Nucleus accumbens (tissue), 56 donors: ENCODE data around the gene MEAF6.

Experiments
- DNase-seq, 56 donors: peaks; one replicate each; lab custom pipeline; 2025; lab: John Stamatoyannopoulos, UW

The MEAF6 gene

GRCh38 chr1:37474697-37475379 lies 39.7 kb downstream of the MEAF6 start:
- peak in 3 of 56 donors; percentile 37 to 76 (median 64) for DNase-seq

GRCh38 chr1:37474046-37474696 lies 40.4 kb downstream of the MEAF6 start, which contains the start of gene ZC3H12A:
ZC3H12A (plus strand) TSS chr1:37474580; CDS start chr1:37475497, 917 bp downstream.
- peak in 48 of 56 donors; percentile 16 to 92 (median 67) for DNase-seq

GRCh38 chr1:37473431-37474045 lies 41.0 kb downstream of the MEAF6 start:
- DNase-seq, result no peak

DNA sequence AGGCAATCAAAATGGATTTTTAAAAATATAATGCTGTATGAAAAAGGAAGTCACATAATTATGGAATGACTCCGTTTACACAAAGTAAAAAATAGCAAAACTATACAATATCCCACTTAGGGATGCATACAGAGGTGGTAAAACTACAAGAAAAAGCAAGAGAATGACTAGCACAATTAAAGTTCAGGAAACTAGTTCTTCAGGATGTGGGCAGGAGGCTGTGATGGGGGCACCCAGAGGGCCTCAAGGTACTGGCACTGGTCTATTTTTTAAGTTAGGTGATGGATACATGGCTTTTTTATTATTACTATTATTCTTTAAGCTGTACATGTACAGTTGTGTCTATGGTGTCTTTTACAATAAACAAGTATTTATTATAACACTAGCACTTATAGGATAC lies 41.6 kb downstream of the MEAF6 start:
- no peak for DNase-seq

DNA sequence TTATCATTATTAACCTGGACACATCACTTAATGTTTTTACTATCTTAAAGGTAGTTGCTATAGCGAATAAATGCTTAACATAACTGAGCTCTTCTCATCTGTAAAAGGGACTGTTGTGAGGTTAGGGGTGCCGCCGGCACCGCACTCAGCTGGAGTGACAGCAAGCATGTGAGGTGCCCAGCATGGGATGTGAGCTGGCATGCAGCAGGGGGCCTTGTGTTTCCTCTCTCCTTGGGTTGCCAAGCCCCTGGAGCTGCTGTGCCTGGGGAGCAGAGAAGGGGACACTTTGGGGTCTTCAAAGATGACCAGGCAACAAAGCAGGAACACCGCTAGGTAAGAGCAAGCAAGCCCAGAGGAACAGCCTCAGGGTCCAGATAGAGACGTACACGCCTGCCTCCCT lies 42.3 kb downstream of the MEAF6 start:
- peak in 1 of 56 donors; percentile 17 for DNase-seq

DNA sequence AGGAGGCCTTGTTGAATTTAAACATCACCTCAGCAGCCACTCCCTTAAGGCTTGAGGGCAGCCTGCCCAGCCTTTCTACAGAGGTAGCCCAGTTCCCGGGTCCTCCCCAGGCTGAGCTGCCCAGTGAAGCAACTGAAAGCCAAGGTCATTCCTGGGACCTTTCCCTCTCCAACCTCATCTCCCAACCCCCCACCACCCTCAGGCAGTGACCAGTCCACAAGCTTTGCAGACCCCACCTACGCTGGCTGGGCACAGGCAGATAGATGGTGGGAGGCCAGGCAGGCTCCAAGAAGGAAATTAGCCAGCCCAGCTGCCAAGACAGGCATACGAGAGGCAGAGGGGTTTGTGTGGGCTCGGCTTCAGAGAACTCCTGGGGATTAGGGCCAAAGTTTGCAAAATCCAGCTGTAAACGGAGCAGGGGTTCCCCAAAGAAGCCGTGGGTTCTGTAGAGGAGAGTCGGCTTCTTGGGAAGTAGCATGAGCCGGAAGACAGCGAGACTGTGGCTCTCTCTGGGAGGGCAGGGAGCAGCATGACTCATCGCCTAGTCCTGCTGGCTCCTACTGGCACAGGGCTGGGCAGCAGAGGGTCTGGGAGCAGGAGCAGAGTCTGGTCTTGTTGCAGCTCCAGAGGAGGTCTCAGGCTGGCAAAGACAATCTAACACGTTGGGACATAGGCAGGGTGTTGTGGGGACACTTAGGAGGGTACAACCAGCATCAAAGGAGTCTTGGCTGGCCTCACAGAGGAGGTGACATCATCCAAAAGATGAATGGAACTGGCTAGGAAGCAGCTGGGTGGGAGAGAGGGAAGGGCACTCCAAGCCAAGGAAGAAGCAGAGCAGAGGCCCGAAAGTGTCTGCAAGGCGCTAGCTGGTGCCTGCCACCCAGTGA lies 43.0 kb downstream of the MEAF6 start:
- DNase-seq, result peak in 48 of 56 donors; percentile 19 to 86 (median 50)

DNA sequence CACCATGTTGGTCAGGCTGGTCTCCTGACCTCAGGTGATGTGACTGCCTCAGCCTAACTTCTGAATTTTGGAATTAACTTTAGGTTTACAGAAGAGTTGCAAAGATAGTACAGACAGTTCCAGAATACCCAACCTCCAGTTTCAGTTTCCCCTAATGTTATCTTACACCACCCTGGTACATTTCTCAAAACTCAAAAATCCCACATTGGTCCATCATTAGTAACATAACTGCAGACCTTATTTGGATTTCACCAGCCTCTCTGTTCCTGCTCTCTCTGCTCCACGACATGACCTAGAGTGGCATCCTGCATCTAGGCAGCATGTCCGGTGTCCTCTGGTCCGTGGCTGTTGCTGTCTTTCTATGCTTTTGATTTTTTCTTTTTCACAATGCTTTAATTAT lies 45.2 kb downstream of the MEAF6 start:
- no peak for DNase-seq

DNA sequence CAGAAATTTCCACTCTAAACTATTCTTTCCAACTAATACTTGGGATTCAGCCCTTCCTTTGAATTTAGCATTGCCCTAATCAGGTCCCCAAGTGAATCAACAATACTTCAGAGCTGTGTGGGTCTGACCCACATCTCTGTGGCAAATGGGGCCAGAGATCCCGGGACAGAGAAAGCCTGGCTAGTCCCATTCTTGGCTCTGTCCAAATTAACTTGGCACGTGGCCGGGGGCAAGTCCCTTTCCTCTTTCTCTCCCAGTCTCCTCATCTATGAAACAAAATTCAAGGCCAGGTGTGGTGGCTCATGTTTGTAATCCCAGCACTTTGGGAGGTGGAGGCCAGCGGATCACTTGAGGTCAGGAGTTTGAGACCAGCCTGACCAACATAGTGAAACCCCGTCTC lies 46.5 kb downstream of the MEAF6 start:
- no peak for DNase-seq

- no peak for DNase-seq
Measured at GRCh38 chr1:37465593-37466517, 48.7 kb downstream of the MEAF6 start.

GRCh38 chr1:37464443-37464842 lies 50.1 kb downstream of the MEAF6 start:
- DNase-seq, result no peak

GRCh38 chr1:37461698-37462436 lies 52.7 kb downstream of the MEAF6 start:
- DNase-seq, result no peak

DNA sequence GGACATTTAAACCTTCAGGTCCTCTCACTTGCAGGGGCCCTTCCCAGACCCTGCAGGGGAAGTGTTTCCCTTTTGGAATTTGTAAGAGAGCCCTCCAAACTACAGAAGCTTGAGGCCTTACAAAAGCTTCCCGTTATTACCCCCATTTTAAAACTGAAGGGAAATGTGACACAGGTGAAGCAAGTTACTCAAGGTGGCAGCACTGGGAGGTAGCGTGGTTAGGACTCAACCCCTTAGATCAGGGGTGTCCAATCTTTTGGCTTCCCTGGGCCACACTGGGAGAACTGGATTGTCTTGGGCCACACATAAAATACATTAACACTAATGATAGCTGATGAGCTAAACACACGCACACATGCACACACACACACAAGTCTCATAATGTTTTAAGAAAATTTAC lies 56.0 kb downstream of the MEAF6 start:
- DNase-seq, result no peak

GRCh38 chr1:37456614-37457013 lies 58.0 kb downstream of the MEAF6 start:
- DNase-seq, result no peak

DNA sequence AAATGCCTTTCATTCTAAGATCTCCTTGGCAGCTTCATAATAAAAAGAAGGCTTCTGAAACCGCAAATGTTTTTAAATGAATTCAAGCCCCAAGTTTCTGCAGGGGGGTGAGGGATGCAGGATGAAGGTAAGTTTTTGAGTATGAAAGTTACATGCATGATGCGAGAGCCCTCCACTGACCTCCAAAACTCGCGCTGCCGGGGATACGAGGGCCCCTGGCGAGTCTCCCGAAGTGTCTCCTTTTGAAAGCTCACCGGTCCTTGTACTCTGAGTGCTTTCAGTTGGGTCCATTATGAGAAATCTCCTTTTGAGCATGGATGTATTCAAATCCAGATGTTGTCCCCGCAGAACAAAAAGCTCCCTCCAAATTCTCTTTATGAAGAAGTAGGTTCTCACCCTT lies 59.0 kb downstream of the MEAF6 start:
- DNase-seq, result no peak

DNA sequence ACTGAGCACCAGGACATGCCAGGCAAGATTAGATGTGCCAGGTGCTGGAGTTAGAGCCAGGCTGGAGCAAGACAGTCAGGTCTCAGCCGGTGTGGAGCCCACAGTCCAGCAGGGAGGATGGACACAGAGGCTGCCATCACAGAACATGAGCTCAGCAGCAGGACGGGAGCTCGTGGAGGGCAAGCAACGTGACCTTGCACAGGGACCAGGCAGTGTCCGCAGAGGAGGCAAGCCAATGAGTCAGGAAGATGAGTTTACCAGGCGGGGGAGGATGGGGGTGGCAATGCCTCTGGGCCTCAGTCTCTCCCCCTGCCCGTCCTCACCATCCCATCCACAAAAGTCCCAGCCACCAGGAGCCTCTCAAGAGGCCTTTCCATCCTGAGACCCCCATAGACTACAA lies 60.9 kb downstream of the MEAF6 start:
- DNase-seq, result no peak

DNA sequence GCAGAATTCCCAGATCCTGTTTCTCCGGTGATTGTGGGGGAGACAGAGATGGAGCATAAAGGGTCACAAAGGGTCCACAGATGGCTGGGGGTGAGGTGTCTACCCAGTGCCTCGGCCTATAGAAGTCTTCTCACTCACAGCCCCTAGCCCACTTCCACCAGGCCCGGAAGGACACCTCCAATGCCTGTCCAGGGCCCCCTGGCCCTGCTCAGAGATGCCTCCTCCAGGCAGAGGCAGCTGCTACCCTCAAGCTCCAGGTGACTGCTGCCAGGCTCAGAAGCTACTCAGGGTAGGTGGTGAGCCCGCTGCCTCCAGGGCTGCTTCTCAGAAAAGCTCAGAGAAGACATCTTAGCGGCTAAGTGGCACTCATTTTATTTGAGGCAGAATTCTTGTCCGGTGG lies 62.1 kb downstream of the MEAF6 start:
- no peak for DNase-seq

GRCh38 chr1:37449936-37450335 lies 64.6 kb downstream of the MEAF6 start:
- no peak for DNase-seq

DNA sequence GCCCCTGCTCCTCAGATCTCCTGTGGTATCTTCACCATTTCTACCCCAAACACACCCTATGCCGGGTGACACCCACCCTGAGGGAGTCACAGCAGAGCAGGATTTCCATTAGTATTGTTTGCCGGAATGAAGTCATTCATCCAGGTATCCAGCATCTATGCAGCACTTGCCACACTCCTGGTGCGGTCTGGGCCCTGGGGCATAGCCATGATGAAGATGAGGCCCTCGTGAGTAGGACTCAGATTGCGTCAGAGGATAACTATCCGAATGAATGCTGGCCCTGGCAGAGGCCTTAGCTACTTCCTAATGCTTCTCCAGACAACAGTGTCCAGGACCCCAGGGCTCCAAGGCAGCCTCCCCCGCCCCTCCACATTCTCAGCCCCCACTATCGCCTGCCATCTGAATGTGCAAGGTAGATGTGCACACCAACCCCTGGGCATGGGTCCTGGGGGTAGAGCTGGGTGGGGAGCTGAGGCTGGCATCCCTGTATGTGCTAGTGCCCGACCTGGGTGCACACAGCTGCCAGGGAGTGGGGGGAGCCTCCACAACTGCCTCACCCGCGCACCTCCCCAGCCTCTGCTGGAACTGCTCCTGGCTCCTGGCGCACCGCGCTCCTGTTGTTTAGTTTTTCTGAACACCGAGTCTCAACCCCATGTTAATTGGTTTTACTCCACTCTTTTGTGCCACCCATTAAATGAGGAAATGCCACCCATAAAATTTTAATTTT lies 65.7 kb downstream of the MEAF6 start:
- DNase-seq, result no peak
